GM13977 (cell line): Measurements from ENCODE around the gene DCAF15.

Experiments used
- DNase-seq: peaks from one replicate; pipeline ENCODE4 v3.0.0; 2012; ENCODE audit warnings: low spot score
- CTCF ChIP-seq: IDR thresholded peaks from 2 replicates; pipeline ENCODE4 v1.5.1; 2012; ENCODE audit warnings: mild to moderate bottlenecking, control low read depth; ENCODE audit not compliant: insufficient read depth; ENCODE audit errors: extremely low read depth, missing control alignments
- in situ Hi-C: fragments of 300-500 bp; cut with MboI; formaldehyde crosslinking; loops from one replicate; pipeline ENCODE4 v1.12.0; 2022; ENCODE audit warnings: low sequenced_read_pairs, low pct_unique_long_range_greater_than_20kb, mixed read lengths, inconsistent platforms; ENCODE audit not compliant: unreplicated experiment

Gene DCAF15

GRCh38 chr19:13985771-13986347 lies 33.5 kb downstream of the DCAF15 start:
- TF ChIP-seq CTCF, result no peak
- in situ Hi-C loops, result no loop called here
- no peak for DNase-seq

- TF ChIP-seq CTCF, result no peak
- DNase-seq, result peak; percentile 99
- in situ Hi-C loops, result no loop called here
Observed at GRCh38 chr19:13986348-13986904, 34.1 kb downstream of the DCAF15 start.

- in situ Hi-C loops, result no loop called here
- DNase-seq, result no peak
- no peak for TF ChIP-seq CTCF
Observed at GRCh38 chr19:13987101-13987890, 35.0 kb downstream of the DCAF15 start.

- no peak for DNase-seq
- no peak for TF ChIP-seq CTCF
- in situ Hi-C loops, result no loop called here
Observed at GRCh38 chr19:13989487-13989886, 37.2 kb downstream of the DCAF15 start.

GRCh38 chr19:13990085-13990484 lies 37.8 kb downstream of the DCAF15 start:
- DNase-seq, result no peak
- in situ Hi-C loops, result no loop called here
- no peak for TF ChIP-seq CTCF

- DNase-seq, result no peak
- in situ Hi-C loops, result no loop called here
- no peak for TF ChIP-seq CTCF
Observed at GRCh38 chr19:13992025-13992424, 39.7 kb downstream of the DCAF15 start.
